ENCODE data around the gene IL21R. TPM values are rescaled to one million over a fixed set of nuclear protein-coding genes. Genes with fewer than 3 reads are reported as not detected.

The IL21R gene
- total RNA-seq, 3 donors from 2014 or later (not counting 1 experiment from before 2014, with no cell fraction given), result 24.3 to 45.7 (median 26.5) TPM

- Histone ChIP-seq H3K4me3 (ENCODE audit: low read length) (peak overlapping the region; percentile 72), H3K4me1 (ENCODE audit: control insufficient read depth, insufficient read depth, low read length) (peaks cover 95% of the 10 kb centered on the region), H3K27me3 (ENCODE audit: control insufficient read depth, insufficient read depth, low read length) (no peaks in the 10 kb centered on the region), H3K27ac (ENCODE audit: low read length) (peak overlapping the region; percentile 92), H3K9me3 (ENCODE audit: control insufficient read depth, insufficient read depth, low read length) (no peaks in the 10 kb centered on the region), H3K36me3 (ENCODE audit: control insufficient read depth, insufficient read depth, low read length) (peaks cover 4% of the 10 kb centered on the region)
- 10% methylated on average over 8 of the region's 8 CpGs for WGBS (ENCODE audit: insufficient coverage)
- ATAC-seq, result no peak
- no peak for DNase-seq
- intact Hi-C loops (cut with micrococcal nuclease), result loop anchor here (1.0 to 5.0 kb wide), 4 partner anchors 24 to 48 kb away; no protein-coding TSS in a partner anchor
- H3K4me3 Mint-ChIP-seq, result peak overlapping the region; percentile 98
- H3K9me3 Mint-ChIP-seq, result peaks cover 0 to 3% of the 10 kb centered on the region in 2 donors
- H3K36me3 Mint-ChIP-seq, result no peaks in the 10 kb centered on the region
- peaks cover 79 to 88% of the 10 kb centered on the region in 2 donors for H3K4me1 Mint-ChIP-seq
- TF ChIP-seq CTCF (IDR thresholded peaks at IDR 0.05), result no peak
- no peaks in the 10 kb centered on the region for H3K27me3 Mint-ChIP-seq (ENCODE audit: low read depth in 2 of 2)
- H3K27ac Mint-ChIP-seq, result peak overlapping the region; percentile 98 to 99
These were observed 592 bp downstream of the IL21R start for GRCh38 chr16:27402569-27402963.

GRCh38 chr16:27402964-27403600 is 1.1 kb downstream of the IL21R start:
- Mint-ChIP-seq H3K4me1 (peaks cover 84 to 93% of the 10 kb centered on the region in 2 donors), H3K27me3 (ENCODE audit: low read depth in 2 of 2) (no peaks in the 10 kb centered on the region), H3K9me3 (peaks cover 0 to 3% of the 10 kb centered on the region in 2 donors), H3K4me3 (peak overlapping the region; percentile 98), H3K36me3 (no peaks in the 10 kb centered on the region), H3K27ac (peak overlapping the region; percentile 98 to 99)
- Histone ChIP-seq H3K27ac (ENCODE audit: low read length) (peak overlapping the region; percentile 92), H3K36me3 (ENCODE audit: control insufficient read depth, insufficient read depth, low read length) (peaks cover 4% of the 10 kb centered on the region), H3K27me3 (ENCODE audit: control insufficient read depth, insufficient read depth, low read length) (no peaks in the 10 kb centered on the region), H3K4me3 (ENCODE audit: low read length) (peak overlapping the region; percentile 72), H3K9me3 (ENCODE audit: control insufficient read depth, insufficient read depth, low read length) (no peaks in the 10 kb centered on the region), H3K4me1 (ENCODE audit: control insufficient read depth, insufficient read depth, low read length) (peaks cover 98% of the 10 kb centered on the region)
- ATAC-seq (no peak), DNase-seq (peak in 1 of 2 donors; percentile 66)
- no peak for TF ChIP-seq CTCF (IDR thresholded peaks at IDR 0.05)
- intact Hi-C loops (cut with micrococcal nuclease), result loop anchor here (1.0 to 5.0 kb wide), 4 partner anchors 23 to 47 kb away; no protein-coding TSS in a partner anchor
- WGBS (ENCODE audit: insufficient coverage), result 32% methylated on average over 20 of the region's 20 CpGs

- WGBS (ENCODE audit: insufficient coverage), result 64% methylated on average over 6 of the region's 6 CpGs
- H3K9me3 Mint-ChIP-seq, result peaks cover 0 to 3% of the 10 kb centered on the region in 2 donors
- no peaks in the 10 kb centered on the region for H3K36me3 Mint-ChIP-seq
These were observed 1.6 kb downstream of the IL21R start for GRCh38 chr16:27403601-27403992.

More at GRCh38 chr16:27403601-27403992, 1.6 kb downstream of the IL21R start:
- H3K27me3 Mint-ChIP-seq (ENCODE audit: low read depth in 2 of 2), result no peaks in the 10 kb centered on the region
- no peaks in the 10 kb centered on the region for H3K9me3 ChIP-seq (ENCODE audit: control insufficient read depth, insufficient read depth, low read length)
- peaks cover 98% of the 10 kb centered on the region for H3K4me1 ChIP-seq (ENCODE audit: control insufficient read depth, insufficient read depth, low read length)
- DNase-seq (peak in 1 of 2 donors; percentile 21), ATAC-seq (no peak)
- H3K27ac ChIP-seq (ENCODE audit: low read length), result peak overlapping the region; percentile 92
- peak overlapping the region; percentile 98 to 99 for H3K27ac Mint-ChIP-seq
- H3K4me3 ChIP-seq (ENCODE audit: low read length), result peak overlapping the region; percentile 72
- H3K4me1 Mint-ChIP-seq, result peaks cover 86 to 96% of the 10 kb centered on the region in 2 donors
- H3K27me3 ChIP-seq (ENCODE audit: control insufficient read depth, insufficient read depth, low read length), result no peaks in the 10 kb centered on the region
- intact Hi-C loops (cut with micrococcal nuclease), result loop anchor here (5.0 kb wide), 1 partner anchor 36 kb away; no protein-coding TSS in a partner anchor
- TF ChIP-seq CTCF (IDR thresholded peaks at IDR 0.05), result no peak
- H3K36me3 ChIP-seq (ENCODE audit: control insufficient read depth, insufficient read depth, low read length), result peaks cover 4% of the 10 kb centered on the region
- H3K4me3 Mint-ChIP-seq, result peak overlapping the region; percentile 98
